Cardiac fibroblast (primary cell): ENCODE measurements around the gene SORCS3.
"Not testable (repeated sequence)": the region's sequence is repeated elsewhere in the genome, so short reads cannot be mapped to it uniquely, and the experiment has no call there.

Experiments
- DNase-seq, 2 donors: peaks; one replicate each; pipeline versions ENCODE4 v3.0.0 to v3.0.0-alpha.2; 2010; ENCODE audit warnings: low read depth in 2 of 2
- H3K4me3 ChIP-seq, 2 donors: replicated peaks in 1 of 2; 1 replicate in 1 of 2; 2 replicates in 1 of 2; pipeline ENCODE4 v1.5.1; 2011; ENCODE audit warnings: low read depth in 2 of 2, low read length in 2 of 2, mild to moderate bottlenecking in 2 of 2, moderate library complexity in 1 of 2
- CTCF ChIP-seq: IDR thresholded peaks from one replicate; pipeline ENCODE4 v1.5.1; 2011; ENCODE audit warnings: low read depth, mild to moderate bottlenecking, low read length, inconsistent platforms

The SORCS3 gene

GRCh38 chr10:104688251-104689042, 47.4 kb downstream of the SORCS3 start:
- DNase-seq: no peak
- no peak for TF ChIP-seq CTCF
- no peak overlapping the region for H3K4me3 ChIP-seq

- TF ChIP-seq CTCF: no peak
- no peak for DNase-seq
- no peak overlapping the region for H3K4me3 ChIP-seq
Measured at GRCh38 chr10:104689105-104689504, 48.0 kb downstream of the SORCS3 start.

GRCh38 chr10:104689547-104689946, 48.5 kb downstream of the SORCS3 start:
- no peak for TF ChIP-seq CTCF
- no peak for DNase-seq

GRCh38 chr10:104690101-104690500, 49.0 kb downstream of the SORCS3 start:
- no peak for TF ChIP-seq CTCF
- no peak for DNase-seq
- no peak overlapping the region for H3K4me3 ChIP-seq

More at GRCh38 chr10:104689547-104689946, 48.5 kb downstream of the SORCS3 start:
- no peak overlapping the region for H3K4me3 ChIP-seq

GRCh38 chr10:104690959-104691358, 49.9 kb downstream of the SORCS3 start:
- no peak for TF ChIP-seq CTCF
- H3K4me3 ChIP-seq: no peak overlapping the region
- DNase-seq: no peak

- H3K4me3 ChIP-seq: no peak overlapping the region
- no peak for DNase-seq
- no peak for TF ChIP-seq CTCF
Measured at GRCh38 chr10:104694074-104694473, 53.0 kb downstream of the SORCS3 start.

- H3K4me3 ChIP-seq, DNase-seq: not testable (repeated sequence)
Measured at GRCh38 chr10:104703262-104703661, 62.2 kb downstream of the SORCS3 start.
